ENCODE data around the gene PPEF1.

DNA sequence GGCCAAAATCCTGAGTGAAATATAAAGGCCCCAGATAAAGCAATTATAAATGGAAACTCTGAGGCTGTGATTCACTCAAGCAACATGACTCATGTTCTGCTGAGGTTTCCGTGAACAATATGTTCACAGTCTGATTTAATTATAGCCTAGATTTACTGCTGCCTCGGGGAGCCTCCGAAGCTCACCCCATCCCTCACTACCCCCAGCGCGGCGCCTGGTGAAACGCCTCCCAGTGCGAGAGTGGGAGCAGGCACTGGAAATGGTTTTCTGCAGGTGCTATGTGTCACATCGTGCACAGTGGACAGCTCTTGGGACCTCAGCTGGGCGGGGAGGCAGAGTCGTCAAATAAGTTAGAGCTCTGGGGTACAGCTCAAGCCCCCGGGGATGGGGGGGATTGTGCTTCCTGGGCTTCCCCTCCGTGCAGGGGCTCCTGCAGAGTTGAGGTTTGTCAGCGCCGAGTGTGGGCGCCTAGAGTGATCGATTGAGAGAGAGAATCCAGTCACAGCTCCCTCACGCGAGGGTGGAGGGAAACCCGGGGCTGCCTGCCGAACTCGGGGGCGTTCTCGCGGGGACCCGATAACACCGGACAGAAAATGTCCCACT lies 165.8 kb downstream of the PPEF1 start:
- no peak for TF ChIP-seq EZH2 (IDR thresholded peaks at IDR 0.05; ENCODE audit: borderline replicate concordance, low read depth, low read length, poor library complexity, severe bottlenecking)
- TF ChIP-seq, protein P1, sequence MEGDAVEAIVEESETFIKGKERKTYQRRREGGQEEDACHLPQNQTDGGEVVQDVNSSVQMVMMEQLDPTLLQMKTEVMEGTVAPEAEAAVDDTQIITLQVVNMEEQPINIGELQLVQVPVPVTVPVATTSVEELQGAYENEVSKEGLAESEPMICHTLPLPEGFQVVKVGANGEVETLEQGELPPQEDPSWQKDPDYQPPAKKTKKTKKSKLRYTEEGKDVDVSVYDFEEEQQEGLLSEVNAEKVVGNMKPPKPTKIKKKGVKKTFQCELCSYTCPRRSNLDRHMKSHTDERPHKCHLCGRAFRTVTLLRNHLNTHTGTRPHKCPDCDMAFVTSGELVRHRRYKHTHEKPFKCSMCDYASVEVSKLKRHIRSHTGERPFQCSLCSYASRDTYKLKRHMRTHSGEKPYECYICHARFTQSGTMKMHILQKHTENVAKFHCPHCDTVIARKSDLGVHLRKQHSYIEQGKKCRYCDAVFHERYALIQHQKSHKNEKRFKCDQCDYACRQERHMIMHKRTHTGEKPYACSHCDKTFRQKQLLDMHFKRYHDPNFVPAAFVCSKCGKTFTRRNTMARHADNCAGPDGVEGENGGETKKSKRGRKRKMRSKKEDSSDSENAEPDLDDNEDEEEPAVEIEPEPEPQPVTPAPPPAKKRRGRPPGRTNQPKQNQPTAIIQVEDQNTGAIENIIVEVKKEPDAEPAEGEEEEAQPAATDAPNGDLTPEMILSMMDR (conservative IDR thresholded peaks at IDR 0.05; ENCODE audit: low read depth, low read length), result no peak
